Measurements from ENCODE around the gene KPNA5. TPM values are rescaled to one million over a fixed set of nuclear protein-coding genes. Genes with fewer than 3 reads are reported as not detected.
"Not testable (repeated sequence)": the region's sequence is repeated elsewhere in the genome, so short reads cannot be mapped to it uniquely, and the experiment has no call there.

KPNA5 gene
- total RNA-seq, 2 donors from 2014 or later: 5.1 to 6.9 TPM

DNA sequence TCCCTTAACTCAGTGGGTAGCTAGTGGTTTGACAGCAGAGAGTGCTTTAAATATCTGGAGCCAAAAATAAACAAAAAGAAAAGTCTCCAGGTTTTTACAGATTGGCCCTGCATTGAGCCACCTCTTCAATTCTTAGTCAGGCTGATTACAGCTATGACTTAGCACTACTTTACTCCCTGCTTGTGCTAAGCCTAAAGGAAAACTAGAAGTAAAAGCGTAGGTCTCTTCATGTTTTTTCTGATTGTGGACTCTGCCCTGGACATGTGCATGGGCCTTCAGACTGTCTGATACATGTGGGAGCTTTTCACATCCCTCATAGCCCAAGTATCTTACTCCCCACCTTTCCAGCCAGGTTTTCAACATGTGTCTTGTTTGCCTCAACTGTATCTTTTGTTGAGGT lies 33.3 kb downstream of the KPNA5 start:
- DNase-seq (ENCODE audit: low spot score): no peak
- Histone ChIP-seq H3K4me3 (no peak overlapping the region), H3K4me1 (no peaks in the 10 kb centered on the region), H3K36me3 (peaks cover 26% of the 10 kb centered on the region), H3K27me3 (no peaks in the 10 kb centered on the region), H3K9me3 (no peaks in the 10 kb centered on the region), H3K27ac (no peak overlapping the region)
- TF ChIP-seq, protein P1, sequence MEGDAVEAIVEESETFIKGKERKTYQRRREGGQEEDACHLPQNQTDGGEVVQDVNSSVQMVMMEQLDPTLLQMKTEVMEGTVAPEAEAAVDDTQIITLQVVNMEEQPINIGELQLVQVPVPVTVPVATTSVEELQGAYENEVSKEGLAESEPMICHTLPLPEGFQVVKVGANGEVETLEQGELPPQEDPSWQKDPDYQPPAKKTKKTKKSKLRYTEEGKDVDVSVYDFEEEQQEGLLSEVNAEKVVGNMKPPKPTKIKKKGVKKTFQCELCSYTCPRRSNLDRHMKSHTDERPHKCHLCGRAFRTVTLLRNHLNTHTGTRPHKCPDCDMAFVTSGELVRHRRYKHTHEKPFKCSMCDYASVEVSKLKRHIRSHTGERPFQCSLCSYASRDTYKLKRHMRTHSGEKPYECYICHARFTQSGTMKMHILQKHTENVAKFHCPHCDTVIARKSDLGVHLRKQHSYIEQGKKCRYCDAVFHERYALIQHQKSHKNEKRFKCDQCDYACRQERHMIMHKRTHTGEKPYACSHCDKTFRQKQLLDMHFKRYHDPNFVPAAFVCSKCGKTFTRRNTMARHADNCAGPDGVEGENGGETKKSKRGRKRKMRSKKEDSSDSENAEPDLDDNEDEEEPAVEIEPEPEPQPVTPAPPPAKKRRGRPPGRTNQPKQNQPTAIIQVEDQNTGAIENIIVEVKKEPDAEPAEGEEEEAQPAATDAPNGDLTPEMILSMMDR (IDR thresholded peaks at IDR 0.05): no peak

DNA sequence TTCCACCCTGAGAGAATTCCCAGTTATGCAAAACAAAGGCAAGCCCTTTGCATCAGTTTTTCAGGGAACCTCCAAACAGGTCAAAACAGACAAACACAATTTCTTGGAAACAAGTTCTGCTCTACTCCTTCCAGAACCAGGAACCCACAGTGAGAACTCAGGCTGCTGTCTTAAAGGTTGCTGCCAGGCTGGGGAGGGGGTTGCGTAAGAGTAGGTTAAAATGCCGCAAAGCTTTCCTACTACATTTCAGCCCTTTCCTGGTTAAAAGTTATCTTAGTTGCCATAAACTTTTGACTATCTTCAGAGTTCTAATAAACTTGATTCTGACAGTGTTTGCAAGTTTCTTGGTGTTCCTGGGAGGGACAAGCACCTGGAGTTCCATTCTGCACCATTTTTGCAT lies 33.8 kb downstream of the KPNA5 start:
- Histone ChIP-seq H3K4me1 (no peaks in the 10 kb centered on the region), H3K27me3 (no peaks in the 10 kb centered on the region), H3K36me3 (peaks cover 26% of the 10 kb centered on the region), H3K9me3 (no peaks in the 10 kb centered on the region), H3K4me3 (no peak overlapping the region), H3K27ac (no peak overlapping the region)
- no peak for DNase-seq (ENCODE audit: low spot score)
- TF ChIP-seq, protein P1 (IDR thresholded peaks at IDR 0.05): no peak

DNA sequence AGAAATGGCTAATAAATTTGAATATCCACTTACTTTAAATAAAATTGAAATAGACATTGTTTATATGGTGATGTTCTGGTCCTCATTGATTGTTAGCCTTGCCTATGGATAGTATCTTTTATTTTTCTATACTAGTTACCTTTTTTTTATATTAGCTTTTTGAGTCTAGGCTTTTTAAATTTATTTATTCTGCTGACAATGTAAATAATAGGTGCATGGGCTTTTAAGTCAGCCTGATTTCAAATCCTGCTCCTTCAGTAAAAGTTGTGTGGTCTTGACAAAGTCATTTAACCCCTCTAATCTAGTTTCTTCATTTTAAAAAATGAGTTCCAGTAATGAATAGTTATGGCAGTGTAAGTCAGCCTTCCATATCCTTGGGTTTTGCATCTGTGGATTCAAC lies 45.9 kb downstream of the KPNA5 start:
- TF ChIP-seq, protein P1 (IDR thresholded peaks at IDR 0.05): no peak
- H3K36me3 ChIP-seq: peaks cover 61% of the 10 kb centered on the region
- H3K27ac ChIP-seq: no peak overlapping the region
- H3K4me1 ChIP-seq: no peaks in the 10 kb centered on the region
- DNase-seq (ENCODE audit: low spot score): no peak
- H3K27me3 ChIP-seq: no peaks in the 10 kb centered on the region
- H3K9me3 ChIP-seq: no peaks in the 10 kb centered on the region
- no peak overlapping the region for H3K4me3 ChIP-seq

DNA sequence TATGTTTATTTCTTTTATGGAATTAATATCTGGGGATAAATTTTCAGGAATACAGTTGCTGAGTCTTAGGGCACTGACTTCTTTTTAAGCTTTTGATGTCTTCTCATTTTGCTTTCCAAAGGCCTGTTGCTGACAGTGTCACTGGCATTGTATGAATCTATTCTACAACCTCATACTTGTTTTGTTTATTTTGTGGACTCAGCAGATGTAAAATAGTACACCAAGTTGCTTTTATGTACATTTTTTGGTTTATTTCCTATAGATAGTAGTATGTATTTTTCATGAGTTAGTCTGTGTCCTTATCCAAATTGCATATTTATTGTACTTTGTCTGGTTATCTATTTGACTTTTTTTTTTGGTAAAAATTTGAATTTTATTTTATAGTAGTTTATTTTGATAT lies 49.5 kb downstream of the KPNA5 start:
- Histone ChIP-seq H3K4me1 (no peaks in the 10 kb centered on the region), H3K36me3 (peaks cover 41% of the 10 kb centered on the region), H3K27ac (no peak overlapping the region), H3K4me3 (no peak overlapping the region), H3K27me3 (no peaks in the 10 kb centered on the region), H3K9me3 (no peaks in the 10 kb centered on the region)
- DNase-seq (ENCODE audit: low spot score): no peak
- TF ChIP-seq, protein P1 (IDR thresholded peaks at IDR 0.05): no peak

DNA sequence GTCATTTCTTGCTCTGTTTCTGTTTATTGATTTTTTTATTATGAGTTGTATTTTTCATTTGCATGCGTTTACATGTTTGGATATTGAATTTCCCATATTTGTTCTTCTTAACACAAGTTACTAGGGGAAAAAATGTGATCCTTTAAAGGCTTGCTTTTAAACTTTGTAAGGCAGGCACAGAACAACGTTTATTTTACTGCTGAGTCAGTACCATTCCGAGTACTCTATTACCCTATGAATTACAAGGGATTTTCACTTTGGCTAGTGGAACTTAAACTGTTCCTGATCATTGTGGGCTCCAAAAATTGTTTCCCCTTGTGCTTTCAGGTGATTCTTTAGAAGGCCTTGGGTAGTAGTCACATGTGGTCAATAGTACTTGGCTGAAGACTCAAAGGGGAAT lies 56.0 kb downstream of the KPNA5 start:
- Histone ChIP-seq H3K27me3 (no peaks in the 10 kb centered on the region), H3K36me3 (no peaks in the 10 kb centered on the region), H3K9me3 (peaks cover 0 to 10% of the 10 kb centered on the region in 2 donors), H3K4me3 (no peak overlapping the region), H3K4me1 (no peaks in the 10 kb centered on the region), H3K27ac (no peak overlapping the region)
- TF ChIP-seq, protein P1 (IDR thresholded peaks at IDR 0.05): no peak
- DNase-seq (ENCODE audit: low spot score): no peak

DNA sequence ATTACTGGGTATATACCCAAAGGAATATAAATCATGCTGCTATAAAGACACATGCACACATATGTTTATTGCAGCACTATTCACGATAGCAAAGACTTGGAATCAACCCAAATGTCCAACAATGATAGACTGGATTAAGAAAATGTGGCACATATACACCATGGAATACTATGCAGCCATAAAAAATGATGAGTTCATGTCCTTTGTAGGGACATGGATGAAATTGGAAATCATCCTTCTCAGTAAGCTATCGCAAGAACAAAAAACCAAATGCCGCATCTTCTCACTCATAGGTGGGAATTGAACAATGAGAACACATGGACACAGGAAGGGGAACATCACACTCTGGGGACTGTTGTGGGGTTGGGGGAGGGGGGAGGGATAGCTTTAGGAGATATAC lies 59.5 kb downstream of the KPNA5 start:
- not testable (repeated sequence) for H3K27me3 ChIP-seq; H3K36me3 ChIP-seq; H3K4me3 ChIP-seq; H3K4me1 ChIP-seq; H3K27ac ChIP-seq; DNase-seq (ENCODE audit: low spot score)
- peaks cover 0 to 13% of the 10 kb centered on the region in 2 donors for H3K9me3 ChIP-seq
